Stomach (tissue), 4 donors: ENCODE measurements around the gene KRT1.

Experiments
- CTCF ChIP-seq, 7 experiments: fragments of 450-650 bp in 4 of 7; fragments of 200-600 bp in 3 of 7; sonication (generic) in 3 of 7; IDR thresholded peaks; one replicate each; pipeline ENCODE4 v1.5.1; 2016 to 2019; ENCODE audit warnings: antibody characterized with exemption in 7 of 7, control low read depth in 2 of 7, mild to moderate bottlenecking in 1 of 7
- EP300 ChIP-seq: sonication (generic); formaldehyde crosslinking; IDR thresholded peaks from one replicate; pipeline ENCODE4 v1.6.1; 2017; ENCODE audit warnings: antibody characterized with exemption
- POLR2A ChIP-seq, 4 donors: fragments of 450-650 bp; IDR thresholded peaks; one replicate each; pipeline ENCODE4 v1.6.1; 2016; ENCODE audit warnings: antibody characterized with exemption in 4 of 4, control low read depth in 2 of 4, mild to moderate bottlenecking in 1 of 4, moderate library complexity in 1 of 4
- POLR2AphosphoS5 ChIP-seq, 3 donors: sonication (generic); formaldehyde crosslinking; IDR thresholded peaks; one replicate each; pipeline ENCODE4 v1.6.1; 2016; ENCODE audit warnings: antibody characterized with exemption in 3 of 3

DNA sequence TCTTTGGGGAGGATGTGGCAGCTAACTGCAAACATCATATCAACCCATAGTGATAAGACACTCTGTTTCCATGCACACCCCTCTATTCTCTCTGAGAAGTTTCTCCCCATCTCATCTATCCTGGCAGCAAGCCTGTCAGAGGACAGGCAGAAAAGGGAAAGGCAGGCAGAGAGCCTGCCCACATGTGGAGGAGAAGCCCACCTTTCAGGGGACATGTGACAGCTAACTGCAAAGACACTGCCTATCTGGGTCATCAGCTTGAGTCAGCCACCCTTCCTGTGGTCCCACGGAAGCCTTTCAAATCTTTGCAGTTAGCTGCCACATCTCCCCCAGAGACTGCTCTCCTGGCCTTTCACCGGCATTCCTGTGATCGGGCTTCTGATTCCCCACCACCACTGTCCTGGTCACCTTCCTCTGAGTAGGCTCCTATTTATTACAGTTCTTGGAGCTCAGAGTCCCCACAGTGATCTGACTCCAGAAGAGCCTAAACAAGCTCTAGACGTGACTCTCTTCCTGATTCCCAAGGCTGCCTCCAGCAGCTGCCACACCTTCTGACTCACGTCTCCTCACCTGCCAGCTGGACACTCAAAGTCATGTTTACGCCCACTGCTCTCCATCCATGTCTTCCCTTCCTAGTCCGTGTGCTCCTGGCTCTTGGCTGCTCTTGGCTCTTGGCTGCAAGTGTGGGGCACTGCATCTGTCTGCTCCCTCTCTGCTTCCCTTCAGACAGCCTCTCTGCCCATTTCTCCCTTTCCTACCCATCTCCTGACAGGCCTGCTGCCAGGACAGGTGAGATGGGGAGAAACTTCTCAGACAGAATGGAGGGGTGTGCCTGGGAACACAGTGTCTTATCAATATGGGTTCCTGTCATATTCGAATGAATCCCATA is 7.5 kb upstream of the KRT1 start:
- TF ChIP-seq CTCF (IDR thresholded peaks at IDR 0.05) (no peak), POLR2AphosphoS5 (IDR thresholded peaks at IDR 0.05) (no peak), POLR2A (IDR thresholded peaks at IDR 0.05) (no peak), EP300 (no peak)
